Right lobe of liver (tissue), 6 donors: Measurements from ENCODE around the gene GRB10. TPM values are rescaled to one million over a fixed set of nuclear protein-coding genes. Genes with fewer than 3 reads are reported as not detected.
A peak's percentile ranks its signal among the peaks of the same experiment; 100 is the strongest.

Experiments
- ATAC-seq, 4 donors: fragments of 200-7000 bp; cut with Tn5 transposase; one replicate each; pipeline ENCODE4 v1.9.1; 2020; ENCODE audit warnings: mild to moderate bottlenecking in 4 of 4, moderate library complexity in 4 of 4
- DNase-seq, 3 donors: peaks; one replicate each; pipeline ENCODE4 v3.0.0-alpha.2; 2020
- H3K27ac ChIP-seq, 3 donors: fragments of 200-600 bp; one replicate each; pipeline ENCODE4 v1.8.0; 2022
- H3K27me3 ChIP-seq, 2 donors: fragments of 200-600 bp; one replicate each; pipeline ENCODE4 v1.8.0; 2022
- H3K36me3 ChIP-seq, 4 donors: fragments of 200-600 bp; sonication (generic) in 1 of 4; one replicate each; pipeline versions ENCODE4 v1.5.1 to v1.8.0; 2017 to 2022; ENCODE audit warnings: control low read depth in 1 of 4
- H3K4me1 ChIP-seq, 4 donors: fragments of 200-600 bp; sonication (generic) in 1 of 4; one replicate each; pipeline versions ENCODE4 v1.5.1 to v1.8.0; 2017 to 2022; ENCODE audit warnings: control low read depth in 1 of 4
- H3K4me3 ChIP-seq, 3 donors: fragments of 200-600 bp; one replicate each; pipeline ENCODE4 v1.8.0; 2022
- H3K9me3 ChIP-seq, 4 donors: fragments of 200-600 bp; sonication (generic) in 1 of 4; one replicate each; pipeline versions ENCODE4 v1.5.1 to v1.8.0; 2017 to 2022; ENCODE audit warnings: control low read depth in 1 of 4
- POLR2A ChIP-seq: fragments of 450-650 bp; IDR thresholded peaks from one replicate; pipeline ENCODE4 v1.6.1; 2017; ENCODE audit warnings: antibody characterized with exemption, mild to moderate bottlenecking
- WGBS: methylation state at CpG from one replicate; pipeline ENCODE4 v1.1.6; 2018; ENCODE audit warnings: low coverage, low lambda C conversion rate; ENCODE audit not compliant: insufficient coverage; ENCODE audit errors: missing lambda C conversion rate; 5-methylcytosine and 5-hydroxymethylcytosine counted together
- intact Hi-C, 2 donors: fragments of 100-400 bp; cut with DNase I; formaldehyde crosslinking; loops; one replicate each; pipeline versions ENCODE4 v1.11.2 to v1.14.1; 2022
- total RNA-seq, 6 experiments: library from RNA; depleted of rRNA in 2 of 6; stranded (reverse); fragments of >200 nt in 2 of 6; fragmentation: NEBNext Ultra II Directional in 3 of 6; extraction: Animal tissue kit (Norgen Biotek cat#: 25700) in 3 of 6; gene quantifications; one replicate each; pipeline versions ENCODE4 v1.1.0 to v1.2.4, GENCODE V29; 2016 to 2023
- TF ChIP-seq, protein P1 (sequence below), 4 donors: fragments of 200-600 bp in 3 of 4; fragments of 450-650 bp in 1 of 4; IDR thresholded peaks; one replicate each; pipeline versions ENCODE4 v1.5.1 to v1.8.0; 2016 to 2022; ENCODE audit warnings: antibody characterized with exemption in 4 of 4, mild to moderate bottlenecking in 2 of 4
- donor health status: DM: no; HTN: yes; CAD: no.
- donor health status: DM: no; HTN: no; CAD: no.
- donor health status: DM: no; HTN: no; CAD: no.
- donor health status: DM: no; HTN: yes; CAD: no.
- donor health status: DM: no; HTN: yes; CAD: no.

GRB10 gene
- total RNA-seq, 6 experiments from 2014 or later: 24.9 to 55.5 (median 40.0) TPM

DNA sequence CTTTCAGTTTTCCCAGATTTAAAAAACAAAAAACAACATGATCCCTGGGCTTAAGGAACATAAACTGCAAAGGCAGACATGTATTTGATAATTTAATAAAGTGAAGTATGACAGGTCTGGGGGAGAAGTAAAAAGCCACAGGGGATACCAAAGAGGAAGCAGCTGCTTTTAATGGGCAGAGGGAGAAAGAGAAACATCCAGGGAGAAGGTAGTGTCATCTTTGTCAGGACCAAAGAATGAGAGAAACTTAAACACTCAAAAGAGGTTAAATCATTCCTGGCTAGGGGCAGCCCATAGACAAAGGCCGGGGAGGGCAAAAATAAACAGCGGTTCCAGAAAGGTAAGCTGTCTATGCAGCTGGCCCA is 94.5 kb downstream of the GRB10 start:
- no peaks in the 10 kb centered on the region for H3K27me3 ChIP-seq
- peaks cover 0 to 46% (median 21%) of the 10 kb centered on the region in 4 donors for H3K4me1 ChIP-seq
- WGBS: 63% methylated on average over 2 of the region's 2 CpGs
- no peaks in the 10 kb centered on the region for H3K9me3 ChIP-seq
- ATAC-seq (no peak), DNase-seq (no peak)
- intact Hi-C loops: no loop called here
- H3K27ac ChIP-seq: peak overlapping the region in 2 of 3 donors; percentile 1 to 85
- no peak overlapping the region for H3K4me3 ChIP-seq
- TF ChIP-seq POLR2A: no peak
- TF ChIP-seq, protein P1, sequence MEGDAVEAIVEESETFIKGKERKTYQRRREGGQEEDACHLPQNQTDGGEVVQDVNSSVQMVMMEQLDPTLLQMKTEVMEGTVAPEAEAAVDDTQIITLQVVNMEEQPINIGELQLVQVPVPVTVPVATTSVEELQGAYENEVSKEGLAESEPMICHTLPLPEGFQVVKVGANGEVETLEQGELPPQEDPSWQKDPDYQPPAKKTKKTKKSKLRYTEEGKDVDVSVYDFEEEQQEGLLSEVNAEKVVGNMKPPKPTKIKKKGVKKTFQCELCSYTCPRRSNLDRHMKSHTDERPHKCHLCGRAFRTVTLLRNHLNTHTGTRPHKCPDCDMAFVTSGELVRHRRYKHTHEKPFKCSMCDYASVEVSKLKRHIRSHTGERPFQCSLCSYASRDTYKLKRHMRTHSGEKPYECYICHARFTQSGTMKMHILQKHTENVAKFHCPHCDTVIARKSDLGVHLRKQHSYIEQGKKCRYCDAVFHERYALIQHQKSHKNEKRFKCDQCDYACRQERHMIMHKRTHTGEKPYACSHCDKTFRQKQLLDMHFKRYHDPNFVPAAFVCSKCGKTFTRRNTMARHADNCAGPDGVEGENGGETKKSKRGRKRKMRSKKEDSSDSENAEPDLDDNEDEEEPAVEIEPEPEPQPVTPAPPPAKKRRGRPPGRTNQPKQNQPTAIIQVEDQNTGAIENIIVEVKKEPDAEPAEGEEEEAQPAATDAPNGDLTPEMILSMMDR (IDR thresholded peaks at IDR 0.05): no peak
- no peaks in the 10 kb centered on the region for H3K36me3 ChIP-seq

DNA sequence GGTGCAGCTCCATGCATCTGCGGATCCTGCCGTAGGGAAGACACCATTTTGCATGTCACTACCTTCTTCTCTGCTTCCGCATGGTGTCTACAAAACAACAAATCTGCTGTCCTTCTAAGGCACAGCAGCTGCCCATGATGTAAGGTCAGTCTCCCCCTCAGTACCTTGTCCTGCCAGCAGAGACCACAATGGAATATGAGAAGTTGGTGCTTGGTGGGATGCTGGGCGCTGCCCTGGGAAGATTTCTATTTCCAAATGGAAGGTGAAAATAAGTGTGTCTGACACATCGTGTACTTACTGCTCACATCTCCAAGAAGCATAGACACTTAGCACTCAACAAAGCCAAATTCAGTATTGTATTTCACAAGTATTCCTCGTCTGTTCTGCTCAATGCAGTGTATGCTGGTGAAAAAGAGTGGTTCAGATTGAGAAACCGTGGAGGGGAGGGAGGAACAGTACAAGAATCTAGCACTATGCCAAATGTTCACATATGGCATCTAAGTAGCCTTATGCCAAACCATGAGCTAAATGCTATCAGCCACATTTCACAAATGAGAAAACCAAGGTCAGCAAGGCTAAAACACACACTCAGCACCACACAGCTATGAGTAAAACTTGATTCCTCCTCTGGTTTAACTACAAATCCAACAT is 95.0 kb downstream of the GRB10 start:
- H3K27me3 ChIP-seq: no peaks in the 10 kb centered on the region
- intact Hi-C loops: no loop called here
- H3K36me3 ChIP-seq: no peaks in the 10 kb centered on the region
- H3K4me3 ChIP-seq: no peak overlapping the region
- ATAC-seq: no peak
- no peaks in the 10 kb centered on the region for H3K9me3 ChIP-seq
- no peak for TF ChIP-seq POLR2A
- TF ChIP-seq, protein P1 (IDR thresholded peaks at IDR 0.05): no peak
- WGBS: 82% methylated on average over 5 of the region's 7 CpGs
- no peak for DNase-seq
- peak overlapping the region; percentile 6 to 85 (median 13) for H3K27ac ChIP-seq
- peaks cover 0 to 47% (median 21%) of the 10 kb centered on the region in 4 donors for H3K4me1 ChIP-seq

GRCh38 chr7:50687096-50687495 is 95.6 kb downstream of the GRB10 start:
- DNase-seq: no peak
- 24% methylated on average over 5 of the region's 6 CpGs for WGBS
- Histone ChIP-seq H3K4me3 (no peak overlapping the region), H3K4me1 (peaks cover 0 to 53% (median 24%) of the 10 kb centered on the region in 4 donors), H3K27me3 (no peaks in the 10 kb centered on the region), H3K36me3 (no peaks in the 10 kb centered on the region), H3K9me3 (no peaks in the 10 kb centered on the region), H3K27ac (peak overlapping the region; percentile 6 to 85 (median 13))
- intact Hi-C loops: no loop called here
- ATAC-seq: peak; percentile 36 to 55 (median 46)
- TF ChIP-seq, protein P1 (IDR thresholded peaks at IDR 0.05): no peak
- no peak for TF ChIP-seq POLR2A

DNA sequence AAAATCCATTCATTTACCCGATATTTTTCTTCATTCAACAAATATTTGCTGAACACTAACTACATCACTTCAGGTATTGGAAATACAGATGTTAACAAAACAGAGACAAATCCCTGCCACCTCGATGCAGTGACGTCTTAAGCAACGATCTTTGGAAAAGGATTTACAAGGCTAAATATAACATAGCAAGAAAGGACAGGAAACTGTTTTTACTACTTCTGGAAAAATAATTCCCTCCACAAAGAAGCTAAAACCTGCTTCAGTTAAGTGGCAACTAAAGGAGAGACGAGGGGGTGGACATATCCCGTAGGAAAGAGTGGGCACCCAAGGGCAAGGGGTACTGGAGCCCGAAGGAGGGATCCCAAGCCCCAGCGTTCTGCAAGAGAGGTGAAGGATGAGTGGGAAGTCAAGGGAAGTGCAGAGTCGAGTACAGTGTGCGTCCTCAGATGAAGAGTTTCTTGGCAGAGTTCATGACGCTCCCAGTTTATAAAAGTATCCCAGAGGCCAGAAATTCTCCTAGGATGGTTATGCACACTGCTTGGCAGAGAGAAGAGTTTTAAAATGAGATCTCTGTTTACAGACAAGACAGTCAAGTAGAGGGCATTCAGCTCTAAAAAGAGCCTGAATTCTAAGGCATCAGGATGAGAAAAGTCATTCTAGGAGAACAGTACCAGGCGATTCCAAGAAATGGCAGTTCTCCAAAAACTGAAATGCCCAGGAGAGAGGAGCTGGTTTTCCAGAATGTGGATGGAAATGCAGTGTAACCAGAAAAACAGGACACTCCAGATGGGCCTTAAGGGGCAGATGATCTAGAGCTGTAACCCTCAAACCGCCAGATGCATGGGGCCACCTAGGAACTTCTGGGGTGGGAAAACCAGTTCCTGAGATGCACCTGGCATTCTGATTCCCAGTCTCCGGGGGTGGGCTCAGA is 97.3 kb downstream of the GRB10 start:
- ATAC-seq (peak in 2 of 4 donors; percentile 1 to 22), DNase-seq (no peak)
- Histone ChIP-seq H3K9me3 (no peaks in the 10 kb centered on the region), H3K4me1 (peaks cover 0 to 70% (median 32%) of the 10 kb centered on the region in 4 donors), H3K4me3 (no peak overlapping the region), H3K27me3 (no peaks in the 10 kb centered on the region), H3K36me3 (no peaks in the 10 kb centered on the region), H3K27ac (peak overlapping the region; percentile 69 to 86 (median 85))
- WGBS: 34% methylated on average over 13 of the region's 14 CpGs
- no peak for TF ChIP-seq POLR2A
- TF ChIP-seq, protein P1 (IDR thresholded peaks at IDR 0.05): no peak
- intact Hi-C loops: no loop called here
